GM10266 (cell line): ENCODE results near the gene SINHCAF.

Source experiments
- DNase-seq: peaks from one replicate; pipeline ENCODE4 v3.0.0; 2012; ENCODE audit errors: extremely low spot score
- CTCF ChIP-seq: IDR thresholded peaks from 2 replicates; pipeline ENCODE4 v1.5.1; 2012; ENCODE audit warnings: mild to moderate bottlenecking, low read depth; ENCODE audit not compliant: control insufficient read depth, insufficient read depth; ENCODE audit errors: missing control alignments

Gene SINHCAF

DNA sequence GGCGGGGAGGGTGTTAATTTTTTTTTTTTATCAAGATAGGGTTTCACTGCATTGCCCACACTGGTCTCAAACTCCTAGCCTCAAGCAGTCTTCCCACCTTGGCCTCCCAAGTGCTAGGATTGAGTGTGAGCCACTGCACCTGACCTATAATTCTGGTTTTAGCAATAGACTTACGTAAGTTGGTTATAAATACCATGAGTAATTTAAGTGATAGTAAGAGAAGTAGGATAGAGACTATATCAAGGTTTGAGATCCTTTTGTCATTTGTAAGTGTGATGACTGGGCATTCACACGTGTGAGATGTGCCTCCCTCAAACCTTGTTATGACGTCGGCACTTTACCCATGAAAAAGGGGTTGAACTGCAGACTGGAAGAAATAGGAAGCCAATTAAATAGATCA lies 22.5 kb downstream of the SINHCAF start:
- no peak for TF ChIP-seq CTCF

GRCh38 chr12:31301311-31301710 lies 24.6 kb downstream of the SINHCAF start:
- no peak for TF ChIP-seq CTCF
- no peak for DNase-seq

More for the DNA sequence above, 22.5 kb downstream of the SINHCAF start:
- DNase-seq = no peak

DNA sequence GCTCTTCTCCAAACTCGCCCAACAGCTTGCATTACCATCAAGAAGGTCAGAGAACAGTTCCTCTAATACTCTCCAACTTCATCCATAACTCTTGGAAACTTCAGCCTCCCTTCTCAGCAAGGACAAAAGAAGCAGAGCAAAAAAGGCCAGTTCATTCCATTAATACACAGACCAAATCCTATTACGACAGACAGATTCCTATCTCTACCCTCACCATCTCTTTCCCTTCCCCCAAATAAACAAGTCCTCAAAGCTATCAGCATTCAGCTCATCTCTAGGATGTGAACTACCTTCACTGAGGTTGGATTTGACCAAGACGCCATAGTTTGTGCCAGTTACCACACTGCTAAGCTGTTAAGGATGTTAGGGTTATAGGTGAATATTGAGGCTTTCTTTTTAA lies 25.2 kb downstream of the SINHCAF start:
- no peak for DNase-seq

GRCh38 chr12:31300341-31300740 lies 25.6 kb downstream of the SINHCAF start:
- TF ChIP-seq CTCF = no peak
- DNase-seq = no peak

More for the DNA sequence above, 25.2 kb downstream of the SINHCAF start:
- TF ChIP-seq CTCF = no peak

- no peak for TF ChIP-seq CTCF
- DNase-seq = no peak
These were observed 27.0 kb downstream of the SINHCAF start for GRCh38 chr12:31298922-31299321.

DNA sequence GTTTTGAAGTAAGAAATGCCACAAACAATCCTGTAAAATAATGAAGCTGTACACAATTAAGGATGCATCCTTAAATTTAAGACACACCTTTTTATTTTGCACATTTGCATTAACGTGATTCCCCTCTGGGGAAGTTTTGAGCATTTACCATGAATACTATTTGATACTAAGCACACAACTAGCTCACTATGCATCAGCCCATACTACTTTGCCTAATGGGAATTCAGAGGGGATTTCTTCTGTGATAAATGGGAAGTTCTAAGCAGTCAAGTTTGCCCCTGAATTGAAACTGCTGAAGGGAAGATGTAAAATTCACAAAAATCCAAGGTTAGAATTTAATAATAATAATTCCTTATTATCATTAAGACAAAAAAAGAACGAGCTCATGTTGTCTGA lies 27.4 kb downstream of the SINHCAF start:
- TF ChIP-seq CTCF = no peak
- no peak for DNase-seq

GRCh38 chr12:31297572-31298514 lies 28.1 kb downstream of the SINHCAF start:
- TF ChIP-seq CTCF = no peak

More at GRCh38 chr12:31297572-31298514, 28.1 kb downstream of the SINHCAF start:
- no peak for DNase-seq
